GM21723 (cell line): Measurements from ENCODE around the gene FLT1.
A peak's percentile ranks its signal among the peaks of the same experiment; 100 is the strongest.

Source experiments
- ATAC-seq: cut with Tn5 transposase; IDR thresholded peaks from one replicate; pipeline ENCODE4 v1.9.1; 2021; ENCODE audit warnings: mild to moderate bottlenecking, moderate library complexity; ENCODE audit not compliant: unreplicated experiment

Gene FLT1

DNA sequence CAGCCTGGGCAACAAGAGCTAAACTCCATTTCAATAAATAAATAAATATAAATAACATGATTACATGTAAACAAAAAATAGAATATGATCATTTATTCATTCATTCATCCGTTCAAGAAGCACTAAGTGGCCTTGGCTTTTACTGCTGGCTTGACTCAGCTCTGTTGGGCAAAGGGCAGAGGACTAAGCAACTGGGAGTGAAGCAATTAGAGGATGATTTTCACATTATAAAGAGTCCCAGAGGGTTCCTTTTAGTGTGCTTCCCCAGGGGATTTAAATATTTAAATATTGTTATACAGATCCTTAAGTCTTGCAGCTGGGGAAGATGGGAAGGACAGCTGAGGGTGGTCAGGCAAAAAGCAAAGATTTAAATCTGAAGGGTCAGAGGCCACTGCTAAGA, 34.9 kb upstream of the FLT1 start:
- no peak for ATAC-seq

DNA sequence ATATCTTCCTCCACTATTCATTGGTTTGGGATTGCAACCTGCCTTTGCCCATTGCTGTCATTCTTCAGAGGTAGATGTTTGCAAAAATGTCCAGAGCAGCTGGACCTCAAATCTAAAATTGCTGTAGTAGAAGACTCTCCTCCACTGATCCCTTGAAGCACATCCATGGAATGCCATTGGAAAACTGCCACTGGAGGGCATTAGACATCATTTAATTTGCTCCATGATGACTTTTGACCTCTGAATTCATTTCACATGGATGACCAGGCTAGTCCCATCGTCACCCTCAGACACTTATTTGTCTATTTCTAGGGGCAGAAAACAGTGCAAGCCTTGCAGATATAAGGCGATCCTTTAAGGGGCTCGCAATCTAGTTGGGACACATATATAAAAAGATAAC, 33.9 kb upstream of the FLT1 start:
- ATAC-seq: no peak

DNA sequence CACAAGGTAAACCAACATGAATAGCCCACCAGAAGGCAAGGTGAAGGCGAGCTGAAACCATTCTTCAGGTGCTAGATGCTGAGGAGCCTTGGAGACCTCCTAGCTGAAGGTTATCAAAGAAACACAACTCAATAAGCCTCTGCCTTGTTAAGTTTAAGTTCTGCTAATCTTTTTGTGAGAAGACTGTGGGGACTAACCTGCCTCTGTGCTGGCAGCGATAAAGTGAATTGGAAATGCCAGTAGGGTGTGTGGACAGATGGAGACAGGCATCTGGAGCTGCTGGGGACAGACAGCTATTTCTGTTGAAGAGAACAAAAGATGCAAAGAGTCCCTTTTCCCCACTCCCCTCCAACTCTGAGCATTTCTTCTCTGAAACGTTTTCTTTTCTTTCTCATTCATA, 33.5 kb upstream of the FLT1 start:
- no peak for ATAC-seq

DNA sequence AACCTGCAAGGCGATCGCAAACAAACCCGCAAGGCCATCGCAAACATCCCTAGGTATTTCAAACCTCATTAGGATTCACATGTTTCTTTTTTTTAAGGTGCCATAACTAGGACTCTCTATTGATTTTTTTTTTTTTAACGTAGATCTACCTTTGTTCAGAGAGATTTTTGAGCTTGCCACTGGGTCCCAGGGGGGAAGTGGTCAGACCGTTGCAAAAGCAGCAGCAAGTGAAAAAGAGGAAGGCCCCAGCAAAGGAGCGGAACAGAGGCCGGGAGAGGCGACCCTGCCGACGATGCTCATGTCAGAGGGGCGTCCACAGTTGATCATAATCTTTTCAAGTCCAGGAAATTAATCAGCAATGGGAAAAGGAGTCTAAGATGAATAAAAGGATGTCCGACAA, 32.7 kb upstream of the FLT1 start:
- no peak for ATAC-seq

DNA sequence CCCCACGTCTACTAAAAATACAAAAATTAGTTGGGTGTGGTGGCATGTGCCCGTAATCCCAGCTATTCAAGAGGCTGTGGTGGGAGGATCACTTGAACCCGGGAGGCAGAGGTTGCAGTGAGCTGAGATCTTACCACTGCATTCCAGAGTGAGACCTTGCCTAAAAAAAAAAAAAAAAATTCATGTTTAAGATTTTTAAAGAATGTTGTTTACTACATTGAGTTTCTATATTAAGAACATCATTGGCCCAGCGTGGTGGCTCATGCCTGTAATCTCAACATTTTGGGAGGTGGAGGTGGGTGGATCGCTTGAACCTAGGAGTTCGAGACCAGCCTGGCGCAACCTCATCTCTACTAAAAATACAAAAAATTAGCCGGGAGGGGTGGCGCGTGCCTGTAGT, 31.9 kb upstream of the FLT1 start:
- ATAC-seq: no peak

DNA sequence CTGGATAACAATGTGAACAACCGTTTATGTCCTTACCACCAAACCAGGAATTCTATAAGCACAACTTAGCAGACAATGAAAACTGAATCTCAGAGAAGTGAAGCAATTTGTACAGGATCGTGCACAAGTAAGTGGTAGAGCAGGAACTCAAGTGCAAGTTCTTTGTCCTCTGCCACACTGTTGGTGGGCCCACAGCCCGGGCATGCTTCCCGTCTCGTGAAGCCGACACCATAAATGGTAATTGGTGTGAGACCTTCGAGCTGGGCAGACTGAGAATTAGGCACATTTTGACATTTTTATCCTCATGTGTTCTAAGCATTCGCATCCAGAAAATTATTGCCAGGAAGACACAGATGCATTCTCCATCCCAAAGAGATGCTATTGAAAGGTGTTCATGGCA, 27.9 kb upstream of the FLT1 start:
- no peak for ATAC-seq

DNA sequence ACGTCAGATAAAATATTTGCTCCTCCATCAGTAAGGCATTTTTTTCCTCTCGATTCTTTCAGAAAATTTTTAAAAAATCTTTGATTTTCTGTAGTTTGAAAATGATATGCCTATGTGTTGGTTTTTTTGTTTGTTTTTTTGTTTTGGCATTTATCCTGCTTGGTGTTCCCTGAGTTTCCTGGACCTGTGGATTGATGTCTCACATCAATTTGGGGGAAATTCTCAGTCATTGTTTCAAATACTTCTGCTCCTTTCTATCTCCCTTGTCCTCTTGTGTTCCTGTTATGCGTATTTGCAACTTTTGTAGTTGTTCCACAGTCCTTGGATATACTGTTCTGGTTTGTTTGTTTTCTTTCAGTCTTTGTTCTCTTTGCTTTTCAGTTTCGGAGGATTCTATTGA, 18.8 kb upstream of the FLT1 start:
- ATAC-seq: no peak

DNA sequence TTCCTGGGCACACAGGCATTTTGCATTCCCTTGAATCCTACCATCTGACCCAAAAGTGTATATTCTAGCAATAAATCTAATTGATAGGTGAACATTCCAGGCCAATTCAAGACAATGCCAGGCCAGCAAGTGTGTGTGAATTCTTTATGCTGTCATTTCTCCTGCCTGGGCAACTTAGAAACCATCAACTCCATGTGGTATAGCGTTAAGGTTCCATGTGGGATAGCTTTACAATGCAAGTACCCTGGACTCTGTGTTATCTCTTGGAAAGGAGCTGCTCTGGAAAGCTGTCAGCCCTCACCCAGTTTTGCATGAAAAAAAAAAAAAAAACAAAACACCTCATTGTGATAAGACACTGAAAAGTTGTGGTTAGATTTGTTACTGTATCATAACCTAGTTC, 15.6 kb upstream of the FLT1 start:
- ATAC-seq: no peak

DNA sequence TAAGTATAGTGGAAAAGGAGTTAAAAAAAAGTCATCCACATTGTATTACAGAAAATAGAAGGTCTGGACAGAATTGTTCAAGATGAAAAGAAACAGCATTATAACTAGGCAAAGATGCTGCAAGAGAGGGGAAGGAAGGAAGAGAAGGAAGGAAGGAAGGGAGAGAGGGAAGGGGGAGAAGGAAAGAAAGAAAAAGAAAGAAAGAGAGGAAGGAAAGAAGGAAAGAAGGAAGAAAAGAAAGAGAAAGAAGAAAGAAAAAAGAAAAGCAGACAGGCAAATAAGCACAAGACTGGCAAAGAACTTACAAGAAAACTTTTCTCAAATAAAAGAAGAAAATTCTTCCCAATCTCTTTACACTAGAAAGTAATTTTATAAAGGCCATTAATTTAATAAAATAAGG, 15.1 kb upstream of the FLT1 start:
- no peak for ATAC-seq

DNA sequence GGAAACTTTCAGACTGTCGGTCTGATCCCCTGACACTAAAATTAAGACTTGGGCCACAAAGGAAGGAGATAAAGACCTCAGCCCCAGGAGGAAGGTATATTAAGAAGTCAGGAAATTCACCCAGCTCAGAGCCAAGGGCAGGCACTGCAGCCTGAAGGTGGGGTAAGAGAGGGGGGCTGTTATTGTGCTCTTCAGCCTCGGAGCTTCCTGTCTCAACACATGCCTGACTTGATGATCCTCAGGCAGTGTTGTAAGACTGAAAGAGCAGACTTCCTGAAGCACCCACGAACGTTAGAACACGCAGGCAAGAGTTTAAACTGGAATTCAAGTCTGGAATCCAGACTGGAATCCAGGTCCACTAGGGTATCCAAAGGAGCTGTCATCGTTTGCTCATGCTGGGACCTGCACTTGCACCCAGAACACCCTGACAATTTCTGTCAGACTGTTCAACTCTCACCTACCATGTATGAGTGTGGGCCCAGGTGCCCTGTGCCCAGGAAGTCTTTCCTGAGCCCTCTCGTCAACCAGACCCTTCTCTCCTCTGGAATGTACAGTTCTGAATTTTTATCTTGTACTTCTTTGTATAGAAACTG, 10.7 kb upstream of the FLT1 start:
- no peak for ATAC-seq

DNA sequence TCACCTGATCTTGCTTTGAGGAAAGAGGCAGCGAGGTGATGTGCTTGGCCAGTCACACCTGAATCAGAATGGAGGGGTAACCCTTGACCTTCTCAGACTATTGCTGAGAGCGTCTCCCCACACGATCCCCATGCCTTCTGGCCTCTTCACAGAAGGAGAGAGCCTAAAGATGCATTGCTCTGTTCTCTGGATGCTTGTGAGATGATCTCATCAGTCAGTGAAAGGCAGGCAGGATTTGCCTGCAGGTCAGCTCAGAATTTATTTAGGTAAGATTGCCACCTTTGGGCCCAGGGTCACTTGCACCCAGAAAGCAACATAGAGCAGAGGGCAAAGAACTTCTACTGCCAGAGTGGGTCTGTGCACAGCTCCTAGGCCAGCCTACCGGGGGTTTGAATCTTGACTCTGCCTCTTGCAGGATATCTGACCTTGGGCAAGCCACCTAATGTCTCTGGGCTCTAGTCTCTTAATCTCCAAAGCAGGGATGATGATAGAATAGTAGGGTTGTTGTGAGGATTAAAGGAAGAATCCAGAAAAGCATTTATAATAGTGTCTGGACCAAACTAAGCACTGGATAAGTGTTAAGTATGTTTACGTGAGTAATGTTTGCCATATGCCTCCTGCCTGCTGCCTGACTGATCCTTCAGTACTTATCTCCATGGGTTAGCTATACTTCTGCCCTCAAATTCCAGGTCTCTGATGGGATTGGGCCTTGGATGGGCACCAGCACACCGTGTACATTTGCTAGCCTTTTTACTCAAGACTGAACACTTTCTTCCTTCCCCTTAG, 8.4 kb upstream of the FLT1 start:
- ATAC-seq: no peak

DNA sequence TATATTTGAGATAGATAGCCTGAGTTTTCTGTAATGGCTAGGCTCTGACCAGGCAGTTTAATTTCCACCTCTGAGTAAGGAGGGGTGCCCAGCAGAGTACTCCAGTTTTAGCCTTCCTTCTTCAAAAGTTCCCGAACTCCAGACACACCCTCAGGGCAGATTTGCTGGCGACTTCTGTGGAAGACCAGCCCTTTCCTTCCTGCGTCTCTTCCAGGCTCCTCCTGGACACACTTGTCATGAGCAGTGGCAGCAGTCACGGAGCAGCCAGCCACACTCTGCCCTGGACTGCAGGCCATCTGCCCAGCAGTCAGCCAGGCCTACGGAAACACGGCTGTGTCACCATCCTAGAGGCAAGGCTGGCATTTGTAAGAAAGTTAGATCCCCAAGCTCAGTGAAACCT, 6.6 kb upstream of the FLT1 start:
- no peak for ATAC-seq

DNA sequence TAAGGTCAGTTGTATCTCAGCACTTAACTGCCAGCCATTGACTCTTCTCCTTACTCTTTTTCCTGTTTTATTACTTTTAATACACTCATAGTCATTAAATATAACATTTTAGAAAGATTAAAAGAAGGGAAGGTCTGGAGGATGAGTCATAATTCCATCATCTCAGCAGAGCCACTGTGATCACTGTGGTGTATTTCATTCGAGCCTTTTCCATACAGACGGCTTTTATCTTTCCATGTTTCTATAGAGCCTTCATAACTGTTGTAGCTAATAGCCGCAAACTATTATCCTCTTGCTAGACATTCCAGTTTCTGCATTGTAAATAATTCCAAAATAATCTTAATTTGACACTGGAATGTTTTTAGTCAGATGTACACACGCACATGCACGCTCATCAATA, 4.7 kb upstream of the FLT1 start:
- no peak for ATAC-seq

DNA sequence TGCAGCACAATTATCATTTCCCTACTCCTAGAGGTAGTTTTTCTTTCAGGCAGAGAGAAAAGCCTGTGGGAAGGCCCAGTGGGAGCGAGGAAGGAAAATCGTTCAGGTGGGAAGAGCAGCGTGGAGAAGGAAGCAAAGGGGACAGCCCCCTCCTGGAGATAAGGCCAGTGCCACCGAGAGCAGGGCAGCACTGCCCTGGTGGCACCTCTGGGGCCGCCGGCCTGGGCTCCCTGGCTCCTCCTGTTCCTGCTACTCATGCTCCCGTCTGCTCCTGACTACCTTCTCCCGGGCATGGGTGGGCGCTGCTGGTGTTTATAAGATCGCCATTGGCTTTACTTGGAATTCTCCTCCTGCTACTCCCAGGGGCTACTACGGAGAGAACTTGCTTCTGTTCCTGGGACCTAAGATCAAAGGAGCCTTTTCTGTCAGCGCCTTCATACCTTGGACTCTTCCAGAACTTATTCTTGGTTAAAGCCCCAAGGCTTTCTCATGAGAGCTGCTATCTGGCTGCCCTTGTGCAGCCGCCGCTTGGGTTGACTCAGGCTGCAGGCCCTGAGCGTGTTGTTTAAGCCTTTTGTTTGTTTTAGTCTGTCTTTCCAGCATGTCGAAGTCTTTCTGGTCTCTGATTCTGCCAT, 3.7 kb upstream of the FLT1 start:
- ATAC-seq: no peak

DNA sequence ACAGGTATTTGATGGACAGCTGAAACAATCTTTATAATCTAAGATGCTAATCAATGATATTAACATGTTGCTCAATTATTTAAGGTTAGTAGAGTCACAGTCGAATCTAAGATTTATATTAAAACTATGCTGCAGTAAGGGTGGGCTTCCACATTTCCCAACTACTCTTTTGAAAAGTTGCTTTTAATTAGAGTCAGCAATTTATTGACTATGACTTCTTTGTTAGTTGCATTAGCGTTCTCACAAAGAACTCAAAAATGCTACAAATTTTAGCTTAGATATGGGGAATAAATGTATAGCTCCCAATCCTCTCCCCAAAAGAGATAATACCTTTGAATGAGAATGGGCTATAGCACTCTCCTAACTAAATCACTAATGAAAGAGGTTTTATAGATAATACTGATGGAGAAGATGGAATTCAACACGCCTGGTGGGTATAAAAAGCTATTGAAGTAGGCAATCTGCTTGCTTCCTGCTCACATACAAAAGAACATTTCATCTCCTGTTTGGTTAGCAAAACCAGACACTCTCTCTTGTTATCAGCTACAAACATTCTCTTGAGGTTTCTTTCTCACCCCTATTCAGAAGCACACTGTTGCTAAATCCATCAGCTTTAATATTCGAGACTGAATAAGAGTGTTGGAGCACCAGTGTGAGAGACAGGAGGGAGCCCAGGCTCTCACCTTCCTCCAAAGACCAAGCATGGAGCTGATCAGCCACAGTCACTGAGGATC, 2.4 kb upstream of the FLT1 start:
- ATAC-seq: no peak

DNA sequence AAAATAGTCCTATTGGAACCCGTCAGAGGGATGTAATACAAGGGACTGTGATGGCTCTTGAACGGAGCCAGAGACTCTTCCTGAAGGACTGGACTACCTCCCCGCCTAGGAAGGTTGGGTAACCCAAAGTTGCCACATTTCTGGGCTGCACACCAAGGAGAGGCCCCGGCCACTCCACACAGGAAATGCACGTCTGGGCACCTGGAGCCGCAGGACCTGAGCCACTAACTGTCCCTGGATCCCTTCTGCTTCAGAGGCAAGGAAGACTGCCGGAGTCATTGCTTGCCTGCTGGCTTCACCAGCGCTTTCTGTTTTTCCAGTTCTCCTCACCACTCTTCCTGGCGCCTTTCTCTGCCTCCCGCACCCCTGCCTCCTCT, 1.2 kb upstream of the FLT1 start:
- ATAC-seq: no peak

DNA sequence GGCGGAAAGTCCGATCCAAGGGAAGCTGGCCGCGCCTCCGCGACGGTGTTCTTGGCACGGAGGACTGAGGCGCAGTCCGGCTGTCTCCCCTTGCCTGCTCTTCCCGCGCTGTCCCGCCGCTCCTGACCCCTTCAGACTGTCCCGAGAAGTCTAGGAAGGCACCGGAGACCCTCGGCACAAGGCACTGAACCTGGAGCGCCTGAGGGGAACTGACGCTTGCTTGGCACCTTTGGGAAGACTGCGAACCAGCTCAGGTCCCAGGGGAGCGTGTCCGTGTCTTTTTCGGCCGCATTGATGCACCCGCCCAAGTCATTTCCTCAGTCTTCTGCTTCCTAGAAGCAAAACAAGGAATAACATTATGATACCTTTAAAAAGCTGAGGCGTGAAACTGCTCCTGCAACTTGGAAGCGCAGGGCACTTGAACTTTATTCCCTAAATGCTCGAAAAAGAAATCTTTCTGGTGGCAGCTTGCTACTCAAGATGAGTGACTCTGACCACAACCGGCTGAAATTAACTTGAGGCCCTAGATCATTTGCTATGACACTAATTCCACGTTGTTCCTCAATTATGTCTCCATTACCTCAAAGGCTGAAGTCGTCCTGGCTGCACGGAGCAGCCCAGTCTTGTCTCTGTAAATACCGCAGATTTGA, 735 bp upstream of the FLT1 start:
- peak; percentile 4 for ATAC-seq

DNA sequence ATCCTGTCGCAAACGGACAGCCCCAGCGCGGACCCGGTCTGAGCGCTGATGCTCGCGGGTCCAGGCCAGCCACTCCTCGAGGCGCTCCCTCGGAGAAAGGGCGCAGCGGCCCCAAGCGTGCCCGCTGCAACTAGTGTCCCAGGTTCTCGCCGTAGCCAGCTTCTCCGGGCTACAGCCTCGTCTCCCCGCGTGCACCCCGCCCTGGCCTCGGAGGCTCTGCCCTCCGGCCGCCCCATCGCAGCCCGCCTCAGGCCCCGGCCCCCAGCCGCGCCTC, 487 bp downstream of the FLT1 start:
- ATAC-seq: peak; percentile 36

DNA sequence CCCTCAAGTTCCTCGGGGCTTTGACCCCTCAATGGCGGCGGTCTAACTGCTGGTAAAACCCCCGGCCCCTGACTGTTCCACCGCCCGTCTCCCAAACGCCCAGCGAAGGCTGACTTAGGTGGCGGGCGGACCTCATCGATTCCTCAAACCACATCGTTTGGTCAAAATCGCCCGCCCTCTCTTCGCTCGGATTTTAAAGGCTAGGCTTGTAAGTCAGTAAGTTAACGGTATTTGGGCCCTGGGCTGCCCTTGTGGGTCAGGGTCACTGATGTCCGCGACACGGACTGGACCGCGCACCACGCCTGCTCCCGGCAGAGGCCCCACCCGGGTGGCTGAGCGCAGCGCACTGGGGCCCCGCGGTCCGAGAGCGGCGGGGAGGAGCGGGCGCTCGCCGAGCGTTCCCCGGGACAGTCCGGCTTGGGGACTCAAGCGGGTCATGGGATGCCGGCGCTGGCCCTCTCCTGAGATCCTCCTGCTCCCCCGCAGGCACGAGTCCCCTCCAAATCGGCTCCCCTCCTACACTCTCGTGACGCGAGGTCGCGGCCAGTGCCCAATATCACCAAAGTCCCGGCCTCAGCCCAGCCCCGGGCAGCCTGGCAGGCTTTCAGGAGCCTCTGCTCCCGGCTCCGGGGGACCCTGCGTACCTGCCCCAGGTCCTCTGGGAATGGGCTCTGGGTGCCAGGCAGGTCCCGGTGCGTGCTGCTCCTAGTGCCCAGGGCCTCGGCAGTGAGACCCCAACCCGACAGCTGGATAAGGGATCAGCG, 1.0 kb downstream of the FLT1 start:
- ATAC-seq: peak; percentile 9

DNA sequence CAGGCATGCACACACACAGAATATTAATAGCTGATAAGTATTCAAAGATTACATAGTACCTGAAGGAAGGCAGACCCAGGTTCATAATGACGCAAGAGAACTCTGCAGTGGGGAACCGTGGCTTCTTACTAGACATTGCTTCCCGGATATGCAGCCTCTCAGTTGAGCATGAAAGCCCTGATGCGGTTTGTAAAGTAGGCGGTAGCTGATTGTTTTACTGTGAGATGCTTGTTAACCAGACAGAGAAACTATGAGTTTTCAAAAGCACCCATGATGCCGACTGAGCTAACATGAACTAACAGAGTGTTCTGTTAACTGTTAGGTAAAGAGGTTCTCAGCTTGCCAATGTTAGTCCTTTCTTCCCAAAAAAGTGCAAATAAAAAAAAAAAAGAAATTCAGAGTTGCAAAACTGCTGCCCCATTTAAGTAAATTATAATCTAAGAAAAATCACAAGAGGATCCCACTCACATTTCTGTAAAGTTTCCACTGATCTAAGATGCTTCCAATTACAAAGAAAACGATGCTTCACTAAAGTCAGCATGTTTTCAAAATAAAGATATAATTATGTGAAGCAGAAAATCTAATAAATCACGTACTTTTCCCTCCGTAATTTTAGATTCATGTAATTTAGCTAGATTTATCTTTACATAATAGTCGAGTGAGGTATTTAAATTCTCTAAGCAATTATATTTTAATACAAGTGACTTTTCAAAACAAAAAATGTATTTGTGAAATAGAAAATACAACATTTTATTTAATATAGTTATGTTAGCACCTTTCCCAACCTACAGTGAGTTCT, 2.2 kb downstream of the FLT1 start:
- no peak for ATAC-seq
